GM19328 (cell line): ENCODE results near the gene TMEM202.
A peak's percentile ranks its signal among the peaks of the same experiment; 100 is the strongest.
"Not testable (repeated sequence)": the region's sequence is repeated elsewhere in the genome, so short reads cannot be mapped to it uniquely, and the experiment has no call there.

Experiments
- ATAC-seq: cut with Tn5 transposase; IDR thresholded peaks from one replicate; pipeline ENCODE4 v1.9.1; 2021; ENCODE audit warnings: mild to moderate bottlenecking, moderate library complexity; ENCODE audit not compliant: unreplicated experiment

TMEM202 gene

GRCh38 chr15:72397796-72398588 is at the start of gene TMEM202:
TMEM202 (plus strand) TSS chr15:72398305; CDS start chr15:72398327, 22 bp downstream.
- no peak for ATAC-seq

- no peak for ATAC-seq
Measured at GRCh38 chr15:72353266-72353665, 44.8 kb upstream of the TMEM202 start.

GRCh38 chr15:72354496-72354895 is 43.6 kb upstream of the TMEM202 start:
- ATAC-seq = no peak

GRCh38 chr15:72358121-72358520 is 40.0 kb upstream of the TMEM202 start:
- ATAC-seq = no peak

- no peak for ATAC-seq
Measured at GRCh38 chr15:72358650-72359171, 39.4 kb upstream of the TMEM202 start.

- no peak for ATAC-seq
Measured at GRCh38 chr15:72361176-72361575, 36.9 kb upstream of the TMEM202 start.

- ATAC-seq = no peak
Measured at GRCh38 chr15:72365844-72366243, 32.3 kb upstream of the TMEM202 start.

GRCh38 chr15:72368325-72368724 is 29.8 kb upstream of the TMEM202 start:
- ATAC-seq = no peak

- ATAC-seq = no peak
Measured at GRCh38 chr15:72368899-72369298, 29.2 kb upstream of the TMEM202 start.

- no peak for ATAC-seq
Measured at GRCh38 chr15:72369964-72370363, 28.1 kb upstream of the TMEM202 start.

GRCh38 chr15:72372361-72372760 is 25.7 kb upstream of the TMEM202 start:
- ATAC-seq = no peak

GRCh38 chr15:72375501-72375845 is 22.6 kb upstream of the TMEM202 start:
- ATAC-seq = peak; percentile 40

- peak; percentile 86 for ATAC-seq
Measured at GRCh38 chr15:72375846-72376581, 22.1 kb upstream of the TMEM202 start, which contains the start of gene HEXA. HEXA (minus strand) TSS chr15:72376014; CDS start chr15:72375972, 42 bp downstream.

- ATAC-seq = no peak
Measured at GRCh38 chr15:72377331-72377730, 20.8 kb upstream of the TMEM202 start.

- ATAC-seq = not testable (repeated sequence)
Measured at GRCh38 chr15:72379106-72379505, 19.0 kb upstream of the TMEM202 start.

GRCh38 chr15:72379856-72380430 is 18.2 kb upstream of the TMEM202 start:
- no peak for ATAC-seq

- no peak for ATAC-seq
Measured at GRCh38 chr15:72380743-72381142, 17.4 kb upstream of the TMEM202 start.

GRCh38 chr15:72382146-72382545 is 16.0 kb upstream of the TMEM202 start:
- no peak for ATAC-seq

- no peak for ATAC-seq
Measured at GRCh38 chr15:72387741-72388140, 10.4 kb upstream of the TMEM202 start.

- ATAC-seq = no peak
Measured at GRCh38 chr15:72389231-72389630, 8.9 kb upstream of the TMEM202 start.

GRCh38 chr15:72396331-72396730 is 1.8 kb upstream of the TMEM202 start:
- not testable (repeated sequence) for ATAC-seq

- no peak for ATAC-seq
Measured at GRCh38 chr15:72398648-72399047, 543 bp downstream of the TMEM202 start.
